Endothelial cell of umbilical vein (primary cell): ENCODE results near the gene C10orf67. TPM values are rescaled to one million over a fixed set of nuclear protein-coding genes. Genes with fewer than 3 reads are reported as not detected.

Experiments
- BruUV-seq: library from RNA; stranded (reverse); fragments of 400-500 nt; replicated peaks from 2 replicates; lab custom pipeline; 2021; lab: Mats Ljungman, UMichigan
- CTCF ChIA-PET: fragments of 300-600, 350-600 bp; sonication (Branson Sonifier 250); formaldehyde crosslinking; loops from one replicate; lab custom pipeline; 2021; ENCODE audit warnings: antibody characterized with exemption, inconsistent platforms; lab: Charles Lee
- POLR2A ChIA-PET: fragments of 300-600, 350-600 bp; sonication (Branson Sonifier 250); formaldehyde crosslinking; loops from one replicate; lab custom pipeline; 2021; ENCODE audit warnings: antibody characterized with exemption, inconsistent platforms; lab: Charles Lee
- DNase-seq: peaks from one replicate; pipeline ENCODE4 v3.0.0-alpha.2; 2011; ENCODE audit warnings: low read depth, low spot score
- FAIRE-seq: peaks from 2 replicates; lab custom pipeline; 2011; peaks lifted over from hg19 to GRCh38; lab: Jason Lieb, UNC
- H2AFZ ChIP-seq: 2 replicates; pipeline ENCODE4 v1.6.0; 2012; ENCODE audit warnings: low read depth, low read length, control low read depth, inconsistent platforms
- H3K27ac ChIP-seq: 2 replicates; pipeline ENCODE4 v1.5.1; 2011; ENCODE audit warnings: low read depth, mild to moderate bottlenecking, control low read depth, low read length, moderate library complexity; ENCODE audit not compliant: insufficient read depth
- H3K27me3 ChIP-seq, 2 experiments: 2 replicates each; pipeline versions ENCODE4 v1.6.0 to v1.6.1; 2011; ENCODE audit warnings: low read length in 2 of 2, mixed read lengths in 1 of 2; ENCODE audit not compliant: control insufficient read depth in 2 of 2, insufficient read depth in 2 of 2
- H3K36me3 ChIP-seq, 2 experiments: 2 replicates in 1 of 2; 3 replicates in 1 of 2; pipeline ENCODE4 v1.5.1; 2011; ENCODE audit warnings: low read length in 2 of 2, mild to moderate bottlenecking in 1 of 2, moderate library complexity in 1 of 2; ENCODE audit not compliant: control insufficient read depth in 2 of 2, insufficient read depth in 2 of 2; ENCODE audit errors: extremely low read depth in 1 of 2
- H3K4me1 ChIP-seq: 3 replicates; pipeline ENCODE4 v1.5.1; 2011; ENCODE audit warnings: mild to moderate bottlenecking, low read length; ENCODE audit not compliant: control insufficient read depth, insufficient read depth; ENCODE audit errors: extremely low read depth
- H3K4me2 ChIP-seq: 2 replicates; pipeline ENCODE4 v1.6.1; 2011; ENCODE audit warnings: low read length, control low read depth, mixed read lengths; ENCODE audit not compliant: insufficient read depth
- H3K4me3 ChIP-seq, 3 experiments: fragments of 200-600 bp in 1 of 3; sonication (generic), shearing (Covaris generic) in 1 of 3; replicated peaks in 1 of 3; 2 replicates each; pipeline ENCODE4 v1.5.1; 2011 to 2016; ENCODE audit warnings: control low read depth in 3 of 3, low read length in 3 of 3, mild to moderate bottlenecking in 2 of 3, inconsistent platforms in 1 of 3, low read depth in 1 of 3, moderate library complexity in 1 of 3; ENCODE audit not compliant: insufficient read depth in 1 of 3
- H3K79me2 ChIP-seq: 2 replicates; pipeline ENCODE4 v1.6.0; 2012; ENCODE audit warnings: low read length, inconsistent platforms; ENCODE audit not compliant: control insufficient read depth, insufficient read depth
- H3K9ac ChIP-seq: replicated peaks from 2 replicates; pipeline ENCODE3; 2011; ENCODE audit warnings: low read length, control low read depth; ENCODE audit not compliant: insufficient read depth; ENCODE audit errors: extremely low read depth
- H3K9me1 ChIP-seq: replicated peaks from 3 replicates; pipeline ENCODE4 v1.6.0; 2011; ENCODE audit warnings: mild to moderate bottlenecking, low read length; ENCODE audit not compliant: control insufficient read depth, insufficient read depth; ENCODE audit errors: extremely low read depth
- H3K9me3 ChIP-seq: replicated peaks from 2 replicates; pipeline ENCODE4 v1.5.1; 2012; ENCODE audit warnings: low read length, inconsistent platforms; ENCODE audit not compliant: control insufficient read depth, insufficient read depth
- H4K20me1 ChIP-seq: replicated peaks from 2 replicates; pipeline ENCODE3; 2011; ENCODE audit warnings: mild to moderate bottlenecking, low read length; ENCODE audit not compliant: control insufficient read depth, insufficient read depth; ENCODE audit errors: extremely low read depth
- CTCF ChIP-seq, 2 donors: IDR thresholded peaks; 1 replicate in 1 of 2; 2 replicates in 1 of 2; pipeline ENCODE4 v1.5.1; 2011; ENCODE audit warnings: low read length in 2 of 2, mild to moderate bottlenecking in 2 of 2, moderate library complexity in 2 of 2, control low read depth in 1 of 2, inconsistent platforms in 1 of 2, low read depth in 1 of 2; ENCODE audit not compliant: insufficient read depth in 1 of 2; ENCODE audit errors: extremely low read depth in 1 of 2
- EZH2 ChIP-seq: IDR thresholded peaks from 2 replicates; pipeline ENCODE4 v1.6.1; 2012; ENCODE audit warnings: borderline replicate concordance, low read depth, mild to moderate bottlenecking, moderate library complexity, low read length, inconsistent platforms; ENCODE audit not compliant: severe bottlenecking
- FOS ChIP-seq: IDR thresholded peaks from 2 replicates; pipeline ENCODE4 v1.6.1; 2011; ENCODE audit warnings: mild to moderate bottlenecking, low read length, moderate library complexity, borderline replicate concordance; ENCODE audit not compliant: insufficient read depth
- GATA2 ChIP-seq: IDR thresholded peaks from 2 replicates; pipeline ENCODE4 v1.7.0; 2011; ENCODE audit warnings: low read depth, mild to moderate bottlenecking, moderate library complexity, mixed read lengths, low read length; ENCODE audit not compliant: insufficient read length, insufficient read depth
- JUN ChIP-seq: IDR thresholded peaks from 2 replicates; pipeline ENCODE4 v1.6.1; 2011; ENCODE audit warnings: borderline replicate concordance, low read depth; ENCODE audit not compliant: insufficient read length, insufficient read depth
- MAX ChIP-seq: IDR thresholded peaks from 2 replicates; pipeline ENCODE4 v1.6.1; 2011; ENCODE audit not compliant: insufficient read depth, insufficient read length
- MYC ChIP-seq: IDR thresholded peaks from one replicate; pipeline ENCODE4 v1.6.1; 2011; ENCODE audit warnings: mild to moderate bottlenecking, low read depth, low read length
- POLR2A ChIP-seq: IDR thresholded peaks from 2 replicates; pipeline ENCODE4 v1.6.1; 2012; ENCODE audit warnings: low read depth, mild to moderate bottlenecking, control low read depth, low read length
- POLR2AphosphoS5 ChIP-seq: IDR thresholded peaks from 2 replicates; pipeline ENCODE4 v1.6.1; 2012; ENCODE audit warnings: low read depth, mild to moderate bottlenecking, control low read depth, low read length, moderate library complexity; ENCODE audit not compliant: insufficient read depth
- dilution Hi-C: fragments of 300-500 bp; cut with MboI; formaldehyde crosslinking; loops from one replicate; pipeline ENCODE4 v1.15.0; 2019; ENCODE audit warnings: low sequenced_read_pairs; ENCODE audit not compliant: extremely low pct_ligation_motif_present
- intact Hi-C: fragments of 100-400 bp; cut with micrococcal nuclease; formaldehyde crosslinking; loops from one replicate; pipeline ENCODE4 v1.10.0; 2022
- polyA plus RNA-seq, 4 experiments: library from polyadenylated mRNA; depleted of rRNA in 3 of 4; stranded (reverse) in 3 of 4; unstranded in 1 of 4; fragments of >200 nt; gene quantifications; 2 replicates each; pipeline versions ENCODE4 v1.2.1 to v1.2.3, GENCODE V29; 2011 to 2012; ENCODE audit warnings: missing spikeins in 1 of 4
- total RNA-seq: library from RNA; stranded (reverse); gene quantifications from 2 replicates; pipeline ENCODE4 v1.2.3, GENCODE V29; 2021

The C10orf67 gene
- total and polyA plus RNA-seq, 2 donors (not counting 3 experiments of a cell fraction or from before 2014, with no cell fraction given): not detected

- Histone ChIP-seq H3K27ac (no peak overlapping the region), H3K79me2 (no peaks in the 10 kb centered on the region), H2AFZ (no peak overlapping the region), H3K27me3 (no peaks in the 10 kb centered on the region), H3K4me3 (no peak overlapping the region), H4K20me1 (no peaks in the 10 kb centered on the region), H3K36me3 (no peaks in the 10 kb centered on the region), H3K9me1 (no peaks in the 10 kb centered on the region), H3K4me2 (no peak overlapping the region), H3K4me1 (no peaks in the 10 kb centered on the region), H3K9me3 (no peaks in the 10 kb centered on the region), H3K9ac (no peak overlapping the region)
- BruUV-seq: no TSS peak
- DNase-seq: no peak
- intact Hi-C loops (no loop called here), dilution Hi-C loops (no loop called here)
- POLR2A ChIA-PET: no interaction called here
- FAIRE-seq: no peak
- CTCF ChIA-PET: no interaction called here
- no peak for TF ChIP-seq POLR2AphosphoS5
- no peak for TF ChIP-seq MYC
- no peak for TF ChIP-seq POLR2A
- no peak for TF ChIP-seq MAX
- no peak for TF ChIP-seq GATA2
- no peak for TF ChIP-seq FOS
- TF ChIP-seq CTCF (IDR thresholded peaks at IDR 0.05; ENCODE audit: extremely low read depth in 1 of 2, insufficient read depth in 1 of 2, low read depth in 1 of 2, low read length in 2 of 2): no peak
- TF ChIP-seq JUN: no peak
- TF ChIP-seq EZH2: no peak
These were observed 81.7 kb downstream of the C10orf67 start for GRCh38 chr10:23262928-23263327.
